Daoy (cell line): ENCODE measurements around the gene AGRN. TPM values are rescaled to one million over a fixed set of nuclear protein-coding genes. Genes with fewer than 3 reads are reported as not detected.
A peak's percentile ranks its signal among the peaks of the same experiment; 100 is the strongest.

Source experiments
- DNase-seq: peaks from one replicate; pipeline ENCODE4 v3.0.0-alpha.2; 2015; ENCODE audit warnings: low read depth
- total RNA-seq: library from RNA; depleted of rRNA; stranded (reverse); fragments of >200 nt; shearing (Covaris generic); gene quantifications from 2 replicates; pipeline ENCODE4 v1.2.3, GENCODE V29; 2014

The AGRN gene
- total RNA-seq, 1 experiment from 2014 or later, result 66.6 TPM

DNA sequence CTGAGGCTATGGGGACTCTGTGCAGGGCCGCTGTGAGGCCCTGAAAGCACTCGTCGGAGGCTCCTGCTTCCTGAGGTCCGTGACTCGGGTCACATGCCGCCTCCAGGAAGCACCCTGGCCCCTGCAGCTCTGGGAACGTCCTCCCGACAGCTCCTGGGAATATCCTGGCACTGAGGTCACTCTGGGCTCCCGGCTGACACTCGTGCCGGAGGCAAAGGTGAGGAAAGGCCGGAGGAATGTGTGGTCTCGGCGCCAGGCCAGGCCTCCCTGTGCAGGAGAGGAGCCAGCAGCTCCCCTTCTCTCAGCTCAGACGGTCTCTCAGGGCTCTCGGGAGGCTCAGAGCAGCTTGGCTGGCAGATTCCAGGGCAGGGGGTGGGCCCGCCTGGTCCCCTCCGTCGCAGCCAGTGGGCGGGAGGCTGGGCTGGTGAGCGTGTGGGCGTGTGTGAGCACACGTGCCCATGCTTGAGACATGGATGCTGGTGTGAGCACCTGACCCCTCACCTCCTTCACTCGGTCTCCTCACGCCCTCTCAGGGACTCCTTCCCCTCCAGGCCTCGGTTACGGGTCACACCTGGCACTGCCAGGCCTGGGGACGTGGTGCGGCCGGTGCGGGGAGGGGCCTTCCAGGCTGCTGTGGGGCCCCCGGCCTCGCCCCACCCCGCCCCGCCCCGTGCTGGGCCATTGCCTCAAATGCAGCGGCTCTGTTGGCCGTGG, 59.6 kb downstream of the AGRN start:
- peak; percentile 99 for DNase-seq

GRCh38 chr1:1080122-1080757, 60.3 kb downstream of the AGRN start:
- DNase-seq, result peak; percentile 92

- DNase-seq, result no peak
Observed at GRCh38 chr1:1080951-1081310, 61.0 kb downstream of the AGRN start.

GRCh38 chr1:1081311-1082238, 61.7 kb downstream of the AGRN start:
- no peak for DNase-seq

DNA sequence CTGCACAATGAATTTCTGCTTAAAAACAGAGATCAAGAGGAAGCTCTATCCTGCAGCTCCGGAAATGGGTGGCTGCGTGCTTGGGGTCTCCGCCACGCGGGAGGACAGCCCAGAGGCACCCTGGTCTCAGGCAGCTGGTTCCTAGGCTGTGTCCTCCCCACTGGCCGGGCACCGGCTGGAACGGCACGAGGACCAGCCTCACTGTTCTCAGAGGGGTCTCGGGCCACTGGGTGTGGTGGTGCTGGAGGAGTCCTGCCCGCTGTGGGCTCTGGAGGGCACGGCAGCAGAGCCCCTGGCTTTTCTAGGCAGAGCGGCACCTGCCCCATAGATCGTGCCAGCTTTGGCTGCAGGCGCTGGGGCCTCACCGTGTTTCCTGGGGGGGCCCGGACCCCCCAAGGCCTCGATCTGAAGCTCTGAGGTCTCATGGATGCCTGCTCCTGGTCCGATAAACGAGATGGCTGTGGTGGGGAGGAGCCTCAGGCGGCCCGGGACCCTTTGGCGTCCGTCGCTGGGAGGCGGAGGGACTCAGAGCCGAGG, 62.4 kb downstream of the AGRN start:
- DNase-seq, result no peak

DNA sequence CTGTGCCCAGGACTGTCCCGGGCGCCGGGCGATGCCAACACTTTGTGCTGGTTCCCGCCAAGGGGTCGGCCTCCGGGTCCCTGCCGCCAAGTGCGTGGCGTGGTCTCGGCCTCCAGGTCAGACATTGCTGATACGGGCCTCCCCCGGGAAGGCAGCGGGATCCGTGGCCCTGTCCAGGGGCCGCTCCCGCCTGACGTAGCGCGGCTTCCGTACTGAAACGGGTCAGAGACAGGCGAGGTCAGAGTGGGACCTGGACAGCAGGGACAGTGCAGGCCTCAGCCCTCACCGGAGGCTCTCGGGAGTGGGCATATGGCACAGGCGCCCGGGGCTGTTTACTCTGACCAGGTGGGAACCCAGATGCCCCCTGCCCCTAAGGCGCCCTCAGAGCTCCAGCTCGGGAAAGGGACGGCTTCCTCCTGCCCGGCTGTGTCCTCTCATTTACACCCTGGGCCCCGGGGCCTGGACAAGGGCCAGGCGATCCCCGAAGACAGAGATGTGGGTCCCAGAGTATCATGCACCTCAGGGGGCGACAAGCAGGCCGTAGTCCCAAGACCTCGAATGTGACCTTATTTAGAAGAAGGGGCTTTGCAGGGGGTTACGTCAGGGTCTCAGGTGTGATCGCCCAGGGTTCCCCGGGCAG, 63.0 kb downstream of the AGRN start:
- DNase-seq, result no peak

- no peak for DNase-seq
Observed at GRCh38 chr1:1083416-1084371, 63.8 kb downstream of the AGRN start.

DNA sequence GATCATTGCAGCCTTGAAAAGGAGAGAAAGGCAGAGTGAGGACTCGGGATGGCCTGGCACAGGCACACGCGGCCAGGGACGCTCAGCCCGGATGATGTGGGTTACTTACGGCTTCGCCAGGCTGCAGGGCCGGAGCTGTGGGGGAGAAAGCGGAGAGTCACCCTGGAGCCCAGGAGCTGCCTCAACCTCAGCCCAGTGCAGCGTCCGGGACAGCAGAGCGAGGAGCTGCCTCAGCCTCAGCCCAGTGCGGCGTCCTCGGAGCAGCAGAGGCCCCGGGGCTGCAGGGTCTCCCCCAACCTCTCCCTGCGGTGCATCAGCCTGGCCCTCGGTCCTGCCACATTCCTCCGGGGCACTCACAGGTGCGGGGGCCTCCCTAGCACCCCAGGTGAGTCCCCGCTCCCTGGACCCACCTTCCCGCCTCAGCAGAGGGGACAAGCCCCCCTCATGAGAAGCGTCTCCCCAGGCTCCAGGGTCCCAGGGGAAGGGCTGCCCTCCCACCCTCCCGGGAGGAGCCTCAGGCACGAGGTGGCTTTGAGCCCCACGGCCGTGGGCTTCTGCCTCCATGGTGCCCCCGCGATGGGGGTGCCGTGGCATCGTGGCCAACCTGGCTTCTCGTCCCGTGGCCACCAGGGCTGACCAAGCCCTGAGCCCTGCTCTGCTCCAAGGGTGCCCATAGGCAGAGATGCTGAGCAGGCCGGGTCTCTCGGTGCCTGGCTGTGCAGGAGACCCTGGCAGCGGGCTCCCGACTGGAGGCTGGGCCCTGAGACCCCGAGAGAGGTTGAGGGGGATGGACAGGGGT, 64.7 kb downstream of the AGRN start:
- DNase-seq, result peak; percentile 13

- DNase-seq, result no peak
Observed at GRCh38 chr1:1085171-1085841, 65.4 kb downstream of the AGRN start.

DNA sequence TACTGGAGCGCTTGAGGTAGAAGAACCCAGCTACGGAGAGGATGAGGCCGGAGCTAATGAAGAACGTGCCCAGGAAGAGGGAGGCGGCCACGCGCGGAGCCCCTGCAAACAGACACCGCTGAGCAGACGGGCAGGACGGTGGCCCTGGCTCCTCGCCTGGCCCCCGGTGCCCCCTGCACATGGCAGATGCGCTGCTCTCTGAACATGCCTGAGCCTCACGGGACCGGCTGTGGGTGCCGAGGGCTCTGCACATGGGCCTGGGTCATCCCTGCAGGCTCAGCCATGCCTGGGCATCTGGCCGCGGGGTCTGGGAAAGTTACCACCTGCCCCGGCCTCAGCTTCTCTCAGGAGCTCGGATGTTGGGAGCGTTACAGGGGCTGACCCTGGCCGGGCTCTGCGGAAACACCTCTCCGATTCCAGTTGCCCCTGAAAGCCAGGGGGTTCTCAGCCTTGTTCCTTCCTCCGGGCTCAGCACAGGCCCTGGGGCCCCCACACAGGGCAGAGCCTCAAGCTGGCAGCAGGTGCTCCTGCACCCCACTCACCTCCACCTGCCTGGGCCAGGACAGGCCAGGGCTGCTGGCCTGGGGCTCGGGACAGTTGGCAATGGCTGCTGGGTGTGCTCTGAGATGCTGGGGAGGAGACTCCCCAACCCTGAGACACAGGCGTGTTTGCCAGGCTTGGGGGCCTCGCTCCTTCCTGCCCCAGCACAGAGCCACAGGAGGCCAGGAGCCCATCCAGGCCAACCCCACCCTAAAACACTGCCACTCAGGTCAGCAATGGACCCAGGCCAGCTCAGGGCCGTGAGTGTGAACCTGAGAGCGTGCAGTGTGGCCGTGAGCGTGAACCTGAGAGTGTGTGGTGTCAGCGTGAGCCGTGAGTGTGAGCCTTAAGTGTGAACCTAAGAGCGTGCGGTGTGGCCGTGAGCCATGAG, 66.3 kb downstream of the AGRN start:
- peak; percentile 11 for DNase-seq

- DNase-seq, result no peak
Observed at GRCh38 chr1:1086911-1087341, 67.0 kb downstream of the AGRN start.

DNA sequence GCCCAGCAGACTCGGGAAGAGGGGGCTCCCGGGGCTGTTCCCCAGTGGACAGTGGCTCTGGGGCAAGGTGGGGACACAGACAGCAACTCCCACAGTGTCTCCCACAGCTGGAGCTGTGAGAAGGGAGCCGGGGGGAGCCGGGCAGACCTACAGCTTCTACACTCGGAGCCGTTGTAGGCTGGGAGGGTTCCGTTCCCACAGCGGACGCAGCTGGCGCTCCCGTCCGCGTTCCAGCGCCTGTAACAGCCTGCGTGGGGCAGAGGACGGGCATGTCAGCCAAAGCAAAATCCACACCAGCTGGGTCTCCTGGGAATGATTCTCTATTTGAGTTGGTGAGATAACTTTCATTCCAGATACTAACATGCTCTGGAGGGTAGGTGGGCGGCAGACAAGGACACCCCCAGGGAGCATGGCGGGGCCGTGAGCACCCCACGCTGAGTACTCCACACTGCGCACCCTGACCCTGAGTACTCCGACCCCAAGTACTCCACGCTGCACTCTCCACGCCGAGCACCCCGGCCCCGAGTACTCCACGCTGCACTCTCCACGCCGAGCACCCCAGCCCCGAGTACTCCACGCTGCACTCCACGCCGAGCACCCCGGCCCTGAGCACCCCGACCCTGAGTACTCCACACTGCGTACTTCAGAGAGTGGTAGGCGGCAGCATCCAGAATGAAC, 67.6 kb downstream of the AGRN start:
- DNase-seq, result no peak

DNA sequence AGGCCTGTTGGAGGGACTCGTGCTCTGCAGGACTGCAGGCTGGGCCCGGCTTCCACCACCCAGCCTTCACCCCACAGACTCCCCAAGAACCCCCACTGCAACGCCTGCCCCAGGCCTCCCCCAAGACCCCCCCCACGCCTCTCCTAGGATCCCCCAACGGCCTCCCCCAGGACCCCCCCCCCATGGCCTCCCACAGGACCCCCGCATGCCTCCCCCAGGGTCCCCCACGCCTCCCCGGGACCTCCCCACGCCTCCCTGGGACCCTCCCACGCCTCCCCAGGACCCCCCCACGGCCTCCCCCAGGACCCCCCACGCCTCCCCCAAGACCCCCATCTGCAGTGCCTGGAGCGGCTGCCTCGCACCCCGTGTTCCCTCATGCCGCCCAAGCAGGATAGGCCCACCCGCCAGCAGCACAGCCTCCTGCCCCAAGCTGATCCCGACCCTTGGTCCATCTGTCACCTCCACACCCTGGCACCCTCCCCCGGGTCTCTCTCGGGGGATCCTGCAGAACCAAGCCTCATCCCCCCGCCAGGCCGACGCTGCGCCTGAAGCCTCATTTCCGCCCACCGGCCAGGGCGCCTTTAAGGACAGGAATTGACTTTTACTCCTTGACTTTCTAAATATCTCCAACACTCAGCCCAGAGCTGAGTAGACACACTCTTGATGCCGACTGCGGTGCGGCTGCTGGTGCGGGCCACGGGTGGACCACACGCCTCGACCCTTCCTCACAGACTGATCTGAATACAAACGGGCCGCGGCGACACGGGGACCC, 68.3 kb downstream of the AGRN start:
- DNase-seq, result no peak

DNA sequence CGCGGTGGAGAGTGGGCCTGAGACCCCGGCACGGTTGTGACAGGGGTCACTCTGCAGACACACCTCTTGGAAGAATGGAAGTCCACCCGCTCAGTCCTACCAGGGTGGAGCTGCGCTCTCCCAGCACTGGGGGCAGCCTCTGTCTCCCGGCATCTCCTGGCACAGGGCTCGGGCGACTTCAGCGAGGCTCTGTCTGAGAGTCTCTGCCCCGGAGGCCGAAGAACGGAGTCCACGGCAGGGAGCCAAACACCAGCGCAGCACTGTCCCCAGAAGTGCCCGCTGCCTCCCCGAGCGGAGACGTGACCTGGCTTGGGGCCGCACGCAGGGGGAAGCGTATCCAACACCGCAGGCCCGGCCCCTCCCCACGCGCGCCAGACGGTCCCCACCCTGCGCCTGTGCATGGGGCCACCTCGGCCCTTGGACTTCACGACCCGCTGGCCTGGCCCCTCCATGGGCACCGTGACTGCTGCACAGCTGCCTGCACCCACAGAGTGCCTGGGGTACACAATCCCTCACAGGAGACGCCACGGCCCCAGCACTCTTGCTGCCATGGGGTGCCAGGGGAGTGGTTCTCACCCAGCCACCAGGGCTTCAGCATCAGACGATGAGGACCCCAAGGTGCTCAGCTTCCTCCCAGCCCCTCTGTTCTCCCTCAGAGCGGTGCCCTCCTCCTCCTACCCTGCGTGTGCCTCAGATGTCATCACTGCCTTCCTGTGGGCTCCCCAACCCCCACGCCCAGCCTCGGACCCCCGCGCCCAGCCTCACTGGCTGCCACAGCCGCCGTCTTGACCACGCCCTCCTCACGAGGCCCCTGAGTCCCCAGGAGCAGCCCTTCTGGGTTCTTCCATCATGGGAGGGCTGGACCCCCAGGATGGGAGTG, 69.1 kb downstream of the AGRN start:
- DNase-seq, result no peak

DNA sequence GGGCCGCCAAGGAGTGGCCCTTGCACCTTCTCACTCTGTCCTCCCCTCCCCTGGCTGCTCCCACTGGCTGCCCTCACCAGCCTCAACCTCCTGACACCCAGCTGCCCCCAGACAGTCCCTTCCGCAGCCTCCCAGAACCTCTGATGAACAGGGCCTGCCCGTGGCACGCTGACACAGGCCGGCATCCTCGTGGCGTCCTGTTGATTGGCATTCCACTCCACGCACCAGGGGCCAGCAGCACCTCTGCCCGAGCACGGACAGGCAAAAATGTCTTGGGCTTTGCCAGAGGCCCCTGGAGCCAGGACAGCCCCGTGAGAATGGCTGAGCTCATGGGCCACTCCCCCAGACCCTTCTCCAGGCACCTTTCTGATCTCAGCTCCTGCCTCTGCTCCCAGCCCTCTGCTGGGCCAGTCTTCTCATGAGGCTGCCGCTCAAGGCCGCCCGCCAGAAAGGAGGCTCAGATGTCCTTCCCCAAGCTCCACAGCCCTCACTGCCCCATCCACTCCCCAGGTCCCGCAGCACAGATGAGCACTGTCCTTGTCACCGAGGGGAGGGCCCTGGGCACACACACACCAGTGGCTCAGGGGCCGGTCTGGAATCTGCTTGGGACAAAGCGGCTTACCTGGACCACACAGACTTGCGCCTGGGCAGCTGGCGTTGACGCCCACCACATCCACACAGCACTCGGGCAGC, 70.0 kb downstream of the AGRN start:
- DNase-seq, result no peak
